Aorta (tissue), 5 donors: Measurements from ENCODE around the gene TECTA. TPM values are rescaled to one million over a fixed set of nuclear protein-coding genes. Genes with fewer than 3 reads are reported as not detected.
"Not testable (repeated sequence)": the region's sequence is repeated elsewhere in the genome, so short reads cannot be mapped to it uniquely, and the experiment has no call there.

Experiments used
- ATAC-seq: fragments of 200-7000 bp; cut with Tn5 transposase; one replicate; pipeline ENCODE4 v1.9.1; 2022; ENCODE audit warnings: moderate library complexity; ENCODE audit not compliant: low FRiP score
- DNase-seq, 2 donors: peaks; one replicate each; pipeline ENCODE4 v3.0.0-alpha.2; 2020
- H3K27ac ChIP-seq, 2 donors: one replicate each; pipeline ENCODE4 v1.5.1; 2013; ENCODE audit warnings: low read length in 2 of 2, mild to moderate bottlenecking in 2 of 2, moderate library complexity in 2 of 2, control low read depth in 1 of 2, inconsistent platforms in 1 of 2, low read depth in 1 of 2
- H3K27me3 ChIP-seq, 2 donors: one replicate each; pipeline ENCODE4 v1.6.1; 2013; ENCODE audit warnings: control low read depth in 1 of 2, low read length in 1 of 2, mild to moderate bottlenecking in 1 of 2, moderate library complexity in 1 of 2; ENCODE audit not compliant: insufficient read depth in 2 of 2, control insufficient read depth in 1 of 2
- H3K36me3 ChIP-seq, 2 donors: one replicate each; pipeline ENCODE4 v1.6.1; 2013; ENCODE audit warnings: control low read depth in 1 of 2, low read length in 1 of 2, mild to moderate bottlenecking in 1 of 2; ENCODE audit not compliant: insufficient read depth in 2 of 2, control insufficient read depth in 1 of 2
- H3K4me1 ChIP-seq, 2 donors: one replicate each; pipeline ENCODE4 v1.6.1; 2013; ENCODE audit warnings: low read length in 2 of 2, control low read depth in 1 of 2, mild to moderate bottlenecking in 1 of 2, moderate library complexity in 1 of 2; ENCODE audit not compliant: insufficient read depth in 2 of 2, control insufficient read depth in 1 of 2
- H3K4me3 ChIP-seq, 2 donors: one replicate each; pipeline ENCODE4 v1.5.1; 2013; ENCODE audit warnings: low read length in 2 of 2, control low read depth in 1 of 2, mild to moderate bottlenecking in 1 of 2
- H3K9me3 ChIP-seq: one replicate; pipeline ENCODE4 v1.6.1; 2013; ENCODE audit warnings: mild to moderate bottlenecking, low read length; ENCODE audit not compliant: control insufficient read depth
- WGBS, 2 donors: extraction: QIAGEN DNeasy Blood & Tissue Kit; methylation state at CpG; one replicate each; pipeline ENCODE4 v1.1.7; 2013; 5-methylcytosine and 5-hydroxymethylcytosine counted together
- intact Hi-C, 2 donors: fragments of 100-400 bp; cut with DNase I; formaldehyde crosslinking; loops; one replicate each; pipeline versions ENCODE4 v1.14.2 to v1.15.0; 2022
- polyA plus RNA-seq, 2 donors: library from polyadenylated mRNA; stranded (reverse); fragments of 200-250 nt; gene quantifications; one replicate each; pipeline ENCODE4 v1.2.3, GENCODE V29; 2013
- total RNA-seq, 2 donors: library from RNA; stranded (reverse); fragmentation: NEBNext Ultra II Directional; extraction: Animal tissue kit (Norgen Biotek cat#: 25700); gene quantifications; one replicate each; pipeline ENCODE4 v1.2.1, GENCODE V29; 2021
- donor health status: healthy with polysubstance abuse.
- donor health status: Bipolar disorder and iron deficiency.
- donor health status: DM: no; HTN: no; CAD: no.
- donor health status: DM: no; HTN: no; CAD: no.
- donor health status: DM: yes; HTN: yes; CAD: no.

Gene TECTA
- total and polyA plus RNA-seq, 4 donors: 0.63 to 0.95 (median 0.75) TPM; not detected in 1

DNA sequence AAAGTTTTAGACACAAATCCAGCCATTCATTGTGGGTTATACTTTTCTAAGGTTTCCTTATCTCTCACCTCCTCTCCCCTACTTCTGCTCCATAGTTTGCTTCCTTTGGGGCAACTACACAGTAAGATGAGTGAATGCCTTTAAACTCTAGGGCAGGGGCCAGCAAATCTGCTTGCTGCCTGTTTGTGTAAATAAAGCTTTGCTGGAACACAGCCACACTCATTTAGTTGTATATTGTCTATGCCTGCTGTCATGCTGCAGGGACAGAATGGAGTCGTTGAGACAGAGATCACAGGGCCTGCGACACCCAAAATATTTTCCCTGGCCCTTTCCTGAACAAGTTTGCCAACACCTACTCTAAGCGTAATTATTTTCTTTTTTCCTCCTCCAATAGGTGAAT is 58.7 kb downstream of the TECTA start:
- no peaks in the 10 kb centered on the region for H3K9me3 ChIP-seq
- intact Hi-C loops: loop anchor here in 1 of 2 donors (10.0 kb wide), 1 partner anchor 425 kb away; no protein-coding TSS in a partner anchor
- 82 to 85% methylated on average over 3 of the region's 3 CpGs for WGBS, 2 donors
- H3K27me3 ChIP-seq: no peaks in the 10 kb centered on the region
- no peak overlapping the region for H3K4me3 ChIP-seq
- DNase-seq: no peak
- H3K4me1 ChIP-seq: no peaks in the 10 kb centered on the region
- no peak for ATAC-seq
- H3K36me3 ChIP-seq: peaks cover 0 to 2% of the 10 kb centered on the region in 2 donors
- H3K27ac ChIP-seq: no peak overlapping the region

DNA sequence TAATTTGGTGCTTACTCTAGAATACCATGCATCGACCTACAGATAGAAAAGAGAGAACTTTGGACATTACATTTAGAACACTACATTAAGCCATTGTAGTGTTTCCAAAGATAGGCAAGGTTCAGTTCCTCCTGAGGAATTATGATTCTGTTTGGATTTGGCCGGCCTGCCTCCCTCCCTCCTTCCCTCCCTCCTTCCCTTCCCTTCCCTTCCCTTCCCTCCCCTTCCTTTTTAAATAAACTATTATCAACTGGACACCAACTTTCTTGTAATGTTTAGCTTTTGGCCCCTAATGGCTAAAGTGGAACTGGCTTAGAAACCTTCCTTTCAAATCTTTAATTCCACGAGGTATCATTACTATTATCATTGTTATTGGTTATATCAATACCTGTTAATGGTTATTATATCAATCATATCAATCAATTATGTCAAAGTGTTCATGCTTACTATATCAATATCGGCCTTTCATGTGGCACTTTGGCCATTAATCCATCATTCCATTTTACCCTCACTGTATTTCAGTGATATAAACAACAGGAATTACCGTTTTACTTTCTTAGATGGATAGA is 60.4 kb downstream of the TECTA start:
- no peak for ATAC-seq
- H3K36me3 ChIP-seq: peaks cover 0 to 2% of the 10 kb centered on the region in 2 donors

DNA sequence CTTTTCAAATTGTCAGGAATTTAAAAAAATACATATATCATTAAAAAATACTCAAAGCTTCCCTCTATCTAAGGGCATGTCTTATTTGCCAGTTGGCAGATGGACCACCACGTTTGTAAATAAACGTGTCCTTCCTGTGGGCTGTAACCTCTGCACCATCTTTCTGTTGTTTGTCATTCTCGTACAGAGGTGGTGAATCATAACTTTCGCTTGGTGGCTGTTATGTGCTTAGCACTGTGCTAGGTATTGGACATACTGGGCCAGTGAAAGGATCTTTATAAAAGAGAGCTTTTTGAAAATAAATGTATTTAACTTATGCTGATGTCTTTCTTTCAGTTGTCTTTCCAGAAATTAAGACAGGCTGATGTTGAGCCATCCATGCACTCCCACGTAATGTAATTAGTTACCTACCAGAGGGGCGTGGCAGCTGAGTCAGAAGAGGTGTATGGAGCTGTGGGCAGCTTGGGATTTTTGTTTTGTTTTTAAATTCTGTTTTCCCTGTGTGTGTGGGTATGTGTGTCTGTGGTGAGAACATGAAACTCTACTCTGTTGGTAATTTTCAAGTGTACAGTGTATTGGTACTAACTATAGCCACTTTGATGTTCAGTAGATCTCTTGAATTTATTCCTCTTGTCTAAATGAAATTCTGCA is 62.7 kb downstream of the TECTA start:
- Histone ChIP-seq H3K27ac (no peak overlapping the region), H3K27me3 (no peaks in the 10 kb centered on the region), H3K9me3 (peaks cover 3% of the 10 kb centered on the region), H3K4me3 (no peak overlapping the region), H3K36me3 (peaks cover 0 to 2% of the 10 kb centered on the region in 2 donors), H3K4me1 (no peaks in the 10 kb centered on the region)
- DNase-seq (no peak), ATAC-seq (no peak)
- WGBS, 2 donors: 78 to 83% methylated on average over 6 of the region's 6 CpGs
- intact Hi-C loops: no loop called here

More for the DNA sequence above, 60.4 kb downstream of the TECTA start:
- intact Hi-C loops: no loop called here
- H3K27me3 ChIP-seq: no peaks in the 10 kb centered on the region
- DNase-seq: no peak
- 71 to 86% methylated on average over 5 of the region's 5 CpGs for WGBS, 2 donors
- H3K9me3 ChIP-seq: peaks cover 2% of the 10 kb centered on the region
- no peak overlapping the region for H3K27ac ChIP-seq
- H3K4me3 ChIP-seq: no peak overlapping the region
- H3K4me1 ChIP-seq: no peaks in the 10 kb centered on the region

DNA sequence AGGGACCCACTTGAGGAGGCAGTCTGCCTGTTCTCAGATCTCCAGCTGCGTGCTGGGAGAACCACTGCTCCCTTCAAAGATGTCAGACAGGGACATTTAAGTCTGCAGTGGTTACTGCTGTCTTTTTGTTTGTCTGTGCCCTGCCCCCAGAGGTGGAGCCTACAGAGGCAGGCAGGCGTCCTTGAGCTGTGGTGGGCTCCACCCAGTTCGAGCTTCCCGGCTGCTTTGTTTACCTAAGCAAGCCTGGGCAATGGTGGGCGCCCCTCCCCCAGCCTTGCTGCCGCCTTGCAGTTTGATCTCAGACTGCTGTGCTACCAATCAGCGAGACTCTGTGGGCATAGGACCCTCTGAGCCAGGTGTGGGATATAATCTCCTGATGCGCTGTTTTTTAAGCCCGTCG is 76.6 kb downstream of the TECTA start:
- intact Hi-C loops, H3K4me3 ChIP-seq, DNase-seq, H3K36me3 ChIP-seq, H3K27ac ChIP-seq, ATAC-seq, H3K9me3 ChIP-seq, H3K4me1 ChIP-seq, H3K27me3 ChIP-seq: not testable (repeated sequence)
- 80% methylated on average over 8 to 10 of the region's 10 CpGs for WGBS, 2 donors

GRCh38 chr11:121179306-121179705 is 78.3 kb downstream of the TECTA start:
- intact Hi-C loops: no loop called here
- ATAC-seq (no peak), DNase-seq (no peak)
- Histone ChIP-seq H3K9me3 (no peaks in the 10 kb centered on the region), H3K4me3 (no peak overlapping the region), H3K36me3 (no peaks in the 10 kb centered on the region), H3K4me1 (no peaks in the 10 kb centered on the region), H3K27ac (no peak overlapping the region), H3K27me3 (no peaks in the 10 kb centered on the region)
- WGBS, 2 donors: 80% methylated on average over 1 of the region's 1 CpG

GRCh38 chr11:121180183-121180582 is 79.1 kb downstream of the TECTA start:
- WGBS, 2 donors: 76 to 79% methylated on average over 1 of the region's 1 CpG
- Histone ChIP-seq H3K36me3 (no peaks in the 10 kb centered on the region), H3K4me3 (no peak overlapping the region), H3K9me3 (no peaks in the 10 kb centered on the region), H3K4me1 (no peaks in the 10 kb centered on the region), H3K27me3 (no peaks in the 10 kb centered on the region), H3K27ac (no peak overlapping the region)
- DNase-seq (no peak), ATAC-seq (no peak)
- intact Hi-C loops: no loop called here

- Histone ChIP-seq H3K4me3 (no peak overlapping the region), H3K36me3 (no peaks in the 10 kb centered on the region), H3K4me1 (no peaks in the 10 kb centered on the region), H3K9me3 (no peaks in the 10 kb centered on the region), H3K27me3 (no peaks in the 10 kb centered on the region), H3K27ac (no peak overlapping the region)
- DNase-seq: no peak
- intact Hi-C loops: no loop called here
- no peak for ATAC-seq
These were observed 87.7 kb downstream of the TECTA start for GRCh38 chr11:121188776-121189175.

- intact Hi-C loops: loop anchor here (5.0 to 10.0 kb wide), 2 partner anchors 677 to 680 kb away; partner anchors contain the start of gene GRIK4 (in 2 of the 2)
- WGBS, 2 donors: 41 to 44% methylated on average over 5 of the region's 5 CpGs
- no peak overlapping the region for H3K27ac ChIP-seq
- no peaks in the 10 kb centered on the region for H3K4me1 ChIP-seq
- no peaks in the 10 kb centered on the region for H3K9me3 ChIP-seq
- H3K36me3 ChIP-seq: no peaks in the 10 kb centered on the region
- no peak overlapping the region for H3K4me3 ChIP-seq
- ATAC-seq (no peak), DNase-seq (no peak)
- H3K27me3 ChIP-seq: no peaks in the 10 kb centered on the region
These were observed 90.8 kb downstream of the TECTA start for GRCh38 chr11:121191818-121192217.
